Activated CD4-positive, alpha-beta T cell treated with anti-CD3 and anti-CD28 coated beads for 36 hours (primary cell): Measurements from ENCODE around the gene MYL11. TPM values are rescaled to one million over a fixed set of nuclear protein-coding genes. Genes with fewer than 3 reads are reported as not detected.
A peak's percentile ranks its signal among the peaks of the same experiment; 100 is the strongest.

ENCODE experiments used
- ATAC-seq: fragments of 200-7000 bp; cut with Tn5 transposase; one replicate; pipeline ENCODE4 v1.10.0; 2021; ENCODE audit warnings: mild to moderate bottlenecking, moderate library complexity
- CTCF ChIA-PET: fragments of 350-600 bp; sonication (Branson Sonifier 250); formaldehyde crosslinking; loops from one replicate; lab custom pipeline; 2021; ENCODE audit warnings: antibody characterized with exemption; lab: Charles Lee
- POLR2A ChIA-PET: fragments of 350-600 bp; sonication (Branson Sonifier 250); formaldehyde crosslinking; loops from one replicate; lab custom pipeline; 2021; ENCODE audit warnings: antibody characterized with exemption, inconsistent platforms; lab: Charles Lee
- DNase-seq: peaks from one replicate; pipeline ENCODE4 v3.0.0-alpha.2; 2020
- H3K27ac Mint-ChIP-seq: one replicate; pipeline ENCODE4 v1.8.0; 2021; ENCODE audit warnings: mixed read lengths
- H3K27me3 Mint-ChIP-seq: one replicate; pipeline ENCODE4 v1.8.0; 2021; ENCODE audit warnings: mixed read lengths
- H3K36me3 Mint-ChIP-seq: one replicate; pipeline ENCODE4 v1.8.0; 2021; ENCODE audit warnings: low read depth, mixed read lengths
- H3K4me1 Mint-ChIP-seq: one replicate; pipeline ENCODE4 v1.8.0; 2021; ENCODE audit warnings: mixed read lengths
- H3K4me3 Mint-ChIP-seq: one replicate; pipeline ENCODE4 v1.8.0; 2021; ENCODE audit warnings: mild to moderate bottlenecking, moderate library complexity, mixed read lengths
- H3K9me3 Mint-ChIP-seq: one replicate; pipeline ENCODE4 v1.8.0; 2021; ENCODE audit warnings: low read depth, mixed read lengths
- intact Hi-C, 2 experiments: fragments of 100-400 bp; cut with DNase I in 1 of 2; cut with micrococcal nuclease in 1 of 2; formaldehyde crosslinking; loops; one replicate each; pipeline versions ENCODE4 v1.14.2 to v1.15.1; 2022 to 2024; cut with DNase I, micrococcal nuclease
- total RNA-seq, 2 experiments: library from RNA; stranded (reverse); gene quantifications; one replicate each; pipeline ENCODE4 v1.2.3, GENCODE V29; 2021

The MYL11 gene
- total RNA-seq, 2 experiments from 2014 or later, result 0.69 to 1.6 TPM

DNA sequence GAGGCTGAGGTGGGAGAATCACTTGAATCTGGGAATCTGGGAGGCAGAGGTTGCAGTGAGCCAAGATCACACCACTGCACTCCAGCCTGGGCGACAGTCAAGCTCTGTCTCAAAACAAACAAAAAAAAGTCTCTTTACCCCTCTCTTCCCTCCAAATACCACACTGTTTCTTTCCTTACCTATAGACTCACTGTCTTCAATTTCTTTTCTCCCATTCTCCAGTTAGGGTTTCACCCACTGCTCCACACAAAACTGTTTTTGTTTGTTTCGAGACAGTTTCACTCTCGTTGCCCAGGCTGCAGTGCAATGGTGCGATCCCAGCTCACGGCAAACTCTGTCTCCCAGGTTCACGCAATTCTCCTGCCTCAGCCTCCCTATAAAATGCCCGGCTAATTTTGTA, 13.4 kb upstream of the MYL11 start:
- Mint-ChIP-seq H3K27me3 (no peaks in the 10 kb centered on the region), H3K36me3 (peaks cover 22% of the 10 kb centered on the region), H3K4me3 (no peak overlapping the region), H3K9me3 (no peaks in the 10 kb centered on the region), H3K27ac (no peak overlapping the region), H3K4me1 (peaks cover 8% of the 10 kb centered on the region)
- CTCF ChIA-PET, result interaction anchor here (0.6 to 1.5 kb wide), 2 partner anchors 10 to 48 kb away, joined by 3 to 5 read pairs; no protein-coding TSS in a partner anchor
- POLR2A ChIA-PET, result no interaction called here
- intact Hi-C loops, result no loop called here
- no peak for ATAC-seq
- no peak for DNase-seq

DNA sequence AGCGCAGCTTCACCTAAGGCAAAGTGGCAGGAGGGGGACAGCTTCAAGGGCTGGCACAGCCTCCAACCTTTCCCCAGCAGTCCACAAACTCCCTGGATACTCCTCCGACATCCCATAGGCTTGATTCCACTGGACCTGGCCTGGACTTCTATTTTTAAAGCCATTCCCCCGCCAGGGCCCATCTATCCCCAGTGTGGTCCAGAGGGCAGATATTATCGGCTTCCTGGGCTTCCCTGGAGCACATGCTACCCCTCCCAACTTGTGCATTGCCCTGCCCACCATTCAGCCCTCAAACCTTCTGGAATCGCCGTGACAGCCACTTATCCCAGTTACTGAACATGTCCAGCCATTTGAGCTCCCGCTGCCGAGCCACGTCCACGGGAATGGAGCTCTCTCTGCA, 9.4 kb upstream of the MYL11 start:
- Mint-ChIP-seq H3K9me3 (no peaks in the 10 kb centered on the region), H3K27me3 (no peaks in the 10 kb centered on the region), H3K4me3 (no peak overlapping the region), H3K27ac (no peak overlapping the region), H3K4me1 (peaks cover 28% of the 10 kb centered on the region), H3K36me3 (peaks cover 43% of the 10 kb centered on the region)
- ChIA-PET CTCF (interaction anchor here (0.7 kb wide), 2 partner anchors 14 to 105 kb away, joined by 3 read pairs; no protein-coding TSS in a partner anchor), POLR2A (no interaction called here)
- DNase-seq, result no peak
- intact Hi-C loops, result no loop called here
- ATAC-seq, result no peak

- peaks cover 33% of the 10 kb centered on the region for H3K4me1 Mint-ChIP-seq
- intact Hi-C loops, result no loop called here
- POLR2A ChIA-PET, result no interaction called here
- H3K27ac Mint-ChIP-seq, result no peak overlapping the region
- no peak for DNase-seq
- peak overlapping the region; percentile 89 for H3K4me3 Mint-ChIP-seq
- no peak for ATAC-seq
- H3K9me3 Mint-ChIP-seq, result no peaks in the 10 kb centered on the region
- H3K27me3 Mint-ChIP-seq, result no peaks in the 10 kb centered on the region
- H3K36me3 Mint-ChIP-seq, result peaks cover 40% of the 10 kb centered on the region
- CTCF ChIA-PET, result interaction anchor here (0.6 to 1.4 kb wide), 2 partner anchors 43 to 264 kb away, joined by 3 to 4 read pairs; no protein-coding TSS in a partner anchor
Observed at GRCh38 chr16:30366511-30366910, 8.1 kb upstream of the MYL11 start.

- Mint-ChIP-seq H3K9me3 (no peaks in the 10 kb centered on the region), H3K4me3 (peak overlapping the region; percentile 89), H3K27me3 (no peaks in the 10 kb centered on the region), H3K36me3 (peaks cover 36% of the 10 kb centered on the region), H3K4me1 (peaks cover 40% of the 10 kb centered on the region), H3K27ac (peak overlapping the region; percentile 79)
- CTCF ChIA-PET, result interaction anchor here (0.6 to 1.4 kb wide), 2 partner anchors 42 to 321 kb away, joined by 4 to 5 read pairs; no protein-coding TSS in a partner anchor
- ATAC-seq (no peak), DNase-seq (no peak)
- POLR2A ChIA-PET, result no interaction called here
- intact Hi-C loops, result no loop called here
Observed at GRCh38 chr16:30367349-30368009, 7.1 kb upstream of the MYL11 start.

GRCh38 chr16:30368122-30368791, 6.3 kb upstream of the MYL11 start:
- Mint-ChIP-seq H3K36me3 (peaks cover 32% of the 10 kb centered on the region), H3K4me1 (peaks cover 41% of the 10 kb centered on the region), H3K27me3 (no peaks in the 10 kb centered on the region), H3K4me3 (peak overlapping the region; percentile 89), H3K9me3 (no peaks in the 10 kb centered on the region), H3K27ac (peak overlapping the region; percentile 79)
- DNase-seq (no peak), ATAC-seq (no peak)
- POLR2A ChIA-PET, result no interaction called here
- CTCF ChIA-PET, result interaction anchor here (0.7 to 1.5 kb wide), 4 partner anchors 8 to 221 kb away, joined by 3 to 9 read pairs (median 6); no protein-coding TSS in a partner anchor
- intact Hi-C loops, result no loop called here

DNA sequence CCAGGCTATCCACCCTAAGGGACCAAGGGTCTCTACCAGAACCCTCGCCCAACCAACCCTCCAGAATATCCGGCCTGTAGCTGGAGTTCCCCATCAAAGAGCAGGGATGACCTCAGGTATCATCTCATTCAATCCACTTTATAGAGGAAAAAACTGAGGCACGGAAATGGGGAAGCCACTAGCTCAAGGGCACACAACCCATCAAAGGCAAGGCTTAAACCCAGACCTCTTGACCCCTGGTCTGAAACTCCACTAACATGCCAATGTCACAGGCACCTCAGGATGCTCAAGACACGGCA, 5.9 kb upstream of the MYL11 start:
- intact Hi-C loops, result no loop called here

DNA sequence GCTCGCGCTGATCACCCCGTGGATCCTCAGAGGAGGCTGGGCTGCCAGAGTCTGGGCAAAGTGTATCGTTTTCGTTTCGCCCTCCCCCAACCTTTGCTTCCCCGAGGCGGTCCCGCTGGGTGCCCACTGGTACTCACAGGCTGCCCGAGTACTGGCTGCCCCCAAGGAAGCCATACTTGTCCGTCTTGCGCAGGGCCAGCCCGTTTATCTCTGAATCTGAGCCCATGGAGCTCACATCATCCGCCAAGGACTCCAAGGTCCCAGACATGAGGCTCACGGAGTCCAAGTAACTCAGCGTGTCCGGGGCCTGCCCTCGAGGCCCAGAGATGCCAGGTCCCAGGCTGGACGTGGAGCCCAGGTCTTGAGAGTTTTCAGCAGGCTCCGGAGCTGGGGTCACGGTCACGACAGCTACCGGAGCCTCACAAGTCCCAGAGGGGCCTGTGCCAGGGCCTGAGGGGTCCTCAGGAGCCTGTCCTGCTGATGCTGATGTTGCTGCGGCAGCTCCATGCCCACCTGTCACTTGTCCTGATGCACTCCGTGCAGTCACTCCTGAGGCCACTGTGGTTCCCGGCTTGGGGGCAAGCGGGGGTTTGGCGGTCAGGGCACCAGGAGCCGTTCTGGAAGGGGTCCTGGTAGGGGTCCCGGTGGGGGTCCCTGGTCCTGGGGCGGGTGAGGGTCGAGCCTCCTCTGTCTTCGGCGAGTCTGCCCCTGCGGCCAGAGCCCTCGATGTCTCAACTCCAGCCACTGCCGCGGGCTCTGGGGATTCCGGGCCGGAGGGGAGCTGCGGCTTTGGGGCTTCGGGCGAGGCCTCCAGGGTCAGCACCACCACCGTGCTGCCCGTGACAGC, 5.3 kb upstream of the MYL11 start:
- H3K36me3 Mint-ChIP-seq, result peaks cover 30% of the 10 kb centered on the region
- no peaks in the 10 kb centered on the region for H3K9me3 Mint-ChIP-seq
- intact Hi-C loops, result no loop called here
- H3K4me1 Mint-ChIP-seq, result peaks cover 41% of the 10 kb centered on the region
- CTCF ChIA-PET, result interaction anchor here (0.6 to 3.8 kb wide), 7 partner anchors 9 to 316 kb away, joined by 3 to 17 read pairs (median 5); partner anchors contain the start of gene SEPTIN1
- POLR2A ChIA-PET, result interaction anchor here (0.7 to 1.2 kb wide), 3 partner anchors 9 to 373 kb away, joined by 3 read pairs; partner anchors contain the start of gene INO80E
- no peaks in the 10 kb centered on the region for H3K27me3 Mint-ChIP-seq
- ATAC-seq, result no peak
- H3K4me3 Mint-ChIP-seq, result peak overlapping the region; percentile 89
- DNase-seq, result peak; percentile 47
- peak overlapping the region; percentile 79 for H3K27ac Mint-ChIP-seq

More for the DNA sequence above, 5.9 kb upstream of the MYL11 start:
- no peak for DNase-seq
- ChIA-PET POLR2A (interaction anchor here (0.7 to 1.2 kb wide), 2 partner anchors 9 to 230 kb away, joined by 3 read pairs; no protein-coding TSS in a partner anchor), CTCF (interaction anchor here (0.7 to 1.5 kb wide), 5 partner anchors 9 to 220 kb away, joined by 3 to 9 read pairs (median 5); no protein-coding TSS in a partner anchor)
- no peak for ATAC-seq
- Mint-ChIP-seq H3K27ac (peak overlapping the region; percentile 79), H3K27me3 (no peaks in the 10 kb centered on the region), H3K9me3 (no peaks in the 10 kb centered on the region), H3K4me3 (peak overlapping the region; percentile 89), H3K4me1 (peaks cover 41% of the 10 kb centered on the region), H3K36me3 (peaks cover 30% of the 10 kb centered on the region)

DNA sequence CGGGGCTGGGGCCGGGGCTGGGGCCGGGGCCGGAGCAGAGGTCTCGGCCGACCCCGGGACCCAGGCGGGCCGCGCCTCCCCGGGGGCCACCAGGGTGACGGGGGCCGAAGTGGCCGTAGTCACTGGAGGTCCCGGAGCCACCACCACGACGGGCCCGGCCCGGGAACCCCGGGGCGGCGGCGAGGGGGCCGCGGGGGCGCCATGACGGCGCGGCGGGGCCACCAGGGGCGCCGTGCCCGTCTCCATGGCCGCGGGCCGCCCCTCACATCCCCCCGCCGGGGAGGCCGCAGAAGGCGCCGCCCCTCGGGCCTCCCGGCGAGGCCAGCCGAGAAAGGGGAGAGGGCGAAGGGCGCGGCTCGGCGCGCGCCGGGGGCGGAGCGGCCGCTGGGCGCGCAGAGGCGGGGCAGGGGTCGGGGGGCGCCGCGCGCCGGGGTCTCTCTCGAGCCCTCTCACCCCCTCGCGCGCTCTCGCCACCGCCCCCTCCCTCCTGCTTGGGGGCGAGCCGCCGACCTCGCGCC, 4.6 kb upstream of the MYL11 start:
- intact Hi-C loops, result loop anchor here (1.0 to 10.0 kb wide), 20 partner anchors 8 to 1545 kb away; partner anchors contain the start of genes CD2BP2 (in 2 of the 2), ZNF771 (in 2 of the 2), ALDOA (in 1 of the 2) and ATXN2L (in 1 of the 2)
- peaks cover 41% of the 10 kb centered on the region for H3K4me1 Mint-ChIP-seq
- ChIA-PET POLR2A (interaction anchor here (0.6 to 1.6 kb wide), 7 partner anchors 13 to 1297 kb away, joined by 3 to 5 read pairs (median 3); partner anchors contain the start of gene TBX6), CTCF (interaction anchor here (0.6 to 3.8 kb wide), 8 partner anchors 13 to 317 kb away, joined by 3 to 17 read pairs (median 5); partner anchors contain the start of gene SEPTIN1)
- peaks cover 30% of the 10 kb centered on the region for H3K36me3 Mint-ChIP-seq
- no peak for DNase-seq
- H3K4me3 Mint-ChIP-seq, result peak overlapping the region; percentile 89
- H3K27me3 Mint-ChIP-seq, result no peaks in the 10 kb centered on the region
- no peak for ATAC-seq
- H3K27ac Mint-ChIP-seq, result peak overlapping the region; percentile 97
- H3K9me3 Mint-ChIP-seq, result no peaks in the 10 kb centered on the region

GRCh38 chr16:30370456-30371247, 4.0 kb upstream of the MYL11 start, which contains the start of gene TBC1D10B:
Gene TBC1D10B (minus strand): TSS chr16:30370494. CDS start chr16:30370183, 311 bp downstream.
- H3K4me3 Mint-ChIP-seq, result peak within 1 kb of the TSS; percentile 89
- ChIA-PET CTCF (interaction anchor here (0.6 to 3.8 kb wide), 23 partner anchors 10 to 529 kb away, joined by 3 to 17 read pairs (median 4); partner anchors contain the start of genes CD2BP2, DCTPP1, FBRS and SEPTIN1), POLR2A (interaction anchor here (0.6 to 1.6 kb wide), 20 partner anchors 12 to 1297 kb away, joined by 3 to 7 read pairs (median 4); partner anchors contain the start of genes CORO1A, SEPTIN1, TBX6 and ZNF688)
- H3K4me1 Mint-ChIP-seq, result peaks cover 40% of the 10 kb centered on the region
- ATAC-seq, result peak; percentile 88
- H3K36me3 Mint-ChIP-seq, result peaks cover 26% of the 10 kb centered on the region
- peak; percentile 99 for DNase-seq
- peak within 1 kb of the TSS; percentile 97 for H3K27ac Mint-ChIP-seq
- intact Hi-C loops, result loop anchor here (1.0 to 10.0 kb wide), 21 partner anchors 8 to 1546 kb away; partner anchors contain the start of genes CD2BP2 (in 2 of the 2), ZNF771 (in 2 of the 2), ALDOA (in 1 of the 2) and ATXN2L (in 1 of the 2)
- H3K9me3 Mint-ChIP-seq, result no peaks in the 10 kb centered on the region
- H3K27me3 Mint-ChIP-seq, result no peaks in the 10 kb centered on the region
